AG04449 (cell line): ENCODE measurements around the gene RBMS3.

Experiments used
- CTCF ChIA-PET: fragments of 350-600 bp; formaldehyde crosslinking; extraction: SDS; loops from one replicate; lab custom pipeline; 2021; ENCODE audit warnings: antibody characterized with exemption; lab: Yijun Ruan, JAX
- POLR2A ChIA-PET: fragments of 400-600, 350-600 bp; formaldehyde crosslinking; extraction: SDS; loops from one replicate; lab custom pipeline; 2020; ENCODE audit warnings: antibody characterized with exemption, inconsistent platforms; lab: Yijun Ruan, JAX
- DNase-seq: peaks from one replicate; pipeline ENCODE4 v3.0.0-alpha.2; 2010; ENCODE audit warnings: low read depth, low spot score
- H3K4me3 ChIP-seq: 2 replicates; pipeline ENCODE4 v1.5.1; 2011; ENCODE audit warnings: low read depth, mild to moderate bottlenecking, control low read depth, low read length
- TF ChIP-seq, protein P1 (sequence below): IDR thresholded peaks from one replicate; pipeline ENCODE4 v1.5.1; 2011; ENCODE audit warnings: mild to moderate bottlenecking, moderate library complexity, low read length, control low read depth, inconsistent platforms; ENCODE audit not compliant: insufficient read depth; ENCODE audit errors: missing control alignments

The RBMS3 gene

DNA sequence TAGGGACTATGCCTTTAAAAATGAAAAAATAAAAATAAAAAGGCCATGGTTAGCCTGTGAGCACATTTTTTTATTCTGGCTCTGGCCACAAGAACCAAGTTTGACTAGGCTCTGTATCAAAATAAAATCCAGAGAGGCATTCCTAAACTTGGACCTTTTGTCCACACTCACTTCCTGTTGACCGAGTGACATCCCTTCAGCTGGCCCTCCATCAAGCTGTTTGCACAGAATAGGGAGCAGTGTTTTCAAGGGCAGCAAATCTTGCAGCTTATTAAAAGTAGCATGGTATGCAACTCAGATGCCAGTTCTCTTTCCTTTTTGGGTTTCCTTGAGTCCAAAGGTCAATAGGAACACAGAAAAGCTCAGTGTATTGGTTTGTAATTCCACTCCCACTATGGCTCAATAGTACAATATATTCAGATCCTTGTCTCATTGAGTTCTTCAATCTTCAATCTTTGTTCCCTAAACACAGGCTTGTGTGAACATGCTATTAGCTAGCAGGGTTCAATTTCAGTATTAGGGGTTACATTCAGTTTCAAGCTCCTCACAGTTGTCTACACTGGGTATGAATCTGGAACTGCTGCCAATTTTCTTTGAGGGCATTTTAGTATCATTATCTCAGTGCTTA is 244.5 kb downstream of the RBMS3 start:
- ChIA-PET CTCF (interaction anchor here (1.1 to 1.2 kb wide), 2 partner anchors 10 to 13 kb away, joined by 3 read pairs; no protein-coding TSS in a partner anchor), POLR2A (no interaction called here)
- DNase-seq, result no peak
- TF ChIP-seq, protein P1, sequence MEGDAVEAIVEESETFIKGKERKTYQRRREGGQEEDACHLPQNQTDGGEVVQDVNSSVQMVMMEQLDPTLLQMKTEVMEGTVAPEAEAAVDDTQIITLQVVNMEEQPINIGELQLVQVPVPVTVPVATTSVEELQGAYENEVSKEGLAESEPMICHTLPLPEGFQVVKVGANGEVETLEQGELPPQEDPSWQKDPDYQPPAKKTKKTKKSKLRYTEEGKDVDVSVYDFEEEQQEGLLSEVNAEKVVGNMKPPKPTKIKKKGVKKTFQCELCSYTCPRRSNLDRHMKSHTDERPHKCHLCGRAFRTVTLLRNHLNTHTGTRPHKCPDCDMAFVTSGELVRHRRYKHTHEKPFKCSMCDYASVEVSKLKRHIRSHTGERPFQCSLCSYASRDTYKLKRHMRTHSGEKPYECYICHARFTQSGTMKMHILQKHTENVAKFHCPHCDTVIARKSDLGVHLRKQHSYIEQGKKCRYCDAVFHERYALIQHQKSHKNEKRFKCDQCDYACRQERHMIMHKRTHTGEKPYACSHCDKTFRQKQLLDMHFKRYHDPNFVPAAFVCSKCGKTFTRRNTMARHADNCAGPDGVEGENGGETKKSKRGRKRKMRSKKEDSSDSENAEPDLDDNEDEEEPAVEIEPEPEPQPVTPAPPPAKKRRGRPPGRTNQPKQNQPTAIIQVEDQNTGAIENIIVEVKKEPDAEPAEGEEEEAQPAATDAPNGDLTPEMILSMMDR, result no peak
- no peak overlapping the region for H3K4me3 ChIP-seq

DNA sequence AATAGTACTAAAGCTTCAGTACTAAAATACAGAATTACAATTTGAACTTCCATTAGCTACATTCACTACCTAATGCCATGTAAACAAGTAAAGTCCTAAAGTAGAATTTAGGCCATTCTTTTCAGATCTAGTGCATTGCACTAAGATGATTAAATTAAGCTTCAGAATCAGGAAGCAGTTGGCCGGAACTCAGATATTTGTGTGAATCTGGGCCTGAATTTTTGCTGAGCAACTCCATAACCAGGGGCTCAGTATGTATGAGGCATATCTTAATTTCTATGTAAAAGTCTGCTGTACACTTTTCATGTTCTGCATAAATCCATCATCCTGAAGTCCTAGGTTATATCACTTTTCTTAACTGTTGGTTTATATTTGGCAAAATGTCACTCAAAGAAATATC is 246.4 kb downstream of the RBMS3 start:
- POLR2A ChIA-PET, result no interaction called here
- H3K4me3 ChIP-seq, result no peak overlapping the region
- DNase-seq, result no peak
- TF ChIP-seq, protein P1, result no peak
- CTCF ChIA-PET, result no interaction called here

DNA sequence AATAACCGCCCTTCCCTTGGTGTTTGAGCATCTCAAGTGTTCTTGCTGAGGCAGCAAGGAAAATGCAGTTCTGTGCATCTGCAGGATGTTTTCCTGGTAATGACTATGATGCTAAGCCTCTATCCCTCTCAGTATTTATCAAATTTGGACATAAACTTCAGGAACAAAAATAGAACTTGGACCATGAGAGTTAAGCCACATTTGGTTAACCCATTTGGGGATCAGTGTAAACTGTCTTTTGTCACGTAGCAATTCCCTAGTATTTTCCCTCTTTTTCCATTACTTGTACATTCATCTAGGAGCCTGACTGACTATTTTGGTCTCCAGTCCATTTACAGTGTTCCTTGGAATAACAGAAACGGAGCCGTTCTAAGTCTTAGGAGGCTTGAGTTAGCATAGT is 250.8 kb downstream of the RBMS3 start:
- CTCF ChIA-PET, result no interaction called here
- DNase-seq, result no peak

DNA sequence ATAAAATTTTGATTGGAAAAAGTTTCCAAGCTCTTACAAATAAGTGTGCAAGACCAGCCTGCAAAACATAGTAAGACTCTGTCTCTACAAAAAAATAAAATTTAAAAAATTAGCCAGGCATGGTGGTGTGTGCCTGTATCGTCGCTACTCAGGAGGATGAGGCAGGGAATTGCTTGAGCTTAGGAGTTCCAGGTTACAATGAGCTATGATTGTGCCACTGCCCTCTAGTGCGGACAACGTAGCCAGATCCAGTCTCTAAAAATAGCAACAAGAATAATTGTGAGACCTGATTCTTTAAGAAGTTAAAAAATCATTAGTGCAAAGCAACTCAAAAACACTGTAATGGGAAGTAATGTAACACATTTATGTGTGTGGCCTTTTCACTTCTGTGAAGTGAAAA is 251.6 kb downstream of the RBMS3 start:
- POLR2A ChIA-PET, result no interaction called here
- TF ChIP-seq, protein P1, result no peak
- CTCF ChIA-PET, result no interaction called here
- no peak overlapping the region for H3K4me3 ChIP-seq
- no peak for DNase-seq

More for the DNA sequence above, 250.8 kb downstream of the RBMS3 start:
- TF ChIP-seq, protein P1, result no peak
- POLR2A ChIA-PET, result no interaction called here
- no peak overlapping the region for H3K4me3 ChIP-seq

DNA sequence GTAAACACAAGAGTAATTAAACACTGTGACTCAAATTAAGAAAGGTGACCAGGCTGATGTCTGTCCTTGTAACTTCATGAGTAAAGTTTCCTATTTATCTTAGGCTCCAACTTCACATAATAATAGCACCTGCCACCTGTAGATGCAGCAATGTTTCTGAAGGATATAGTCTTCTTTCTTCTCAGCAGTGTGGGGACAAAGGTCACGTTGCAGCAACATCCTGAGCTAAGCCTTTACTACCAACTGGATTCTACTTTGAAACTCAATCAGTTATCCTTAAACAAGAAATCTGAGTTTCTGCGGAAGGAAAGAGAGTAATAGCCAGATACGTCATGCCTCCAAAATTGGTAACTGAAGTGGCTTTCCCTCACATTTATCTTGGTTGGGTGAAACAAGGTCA is 253.1 kb downstream of the RBMS3 start:
- ChIA-PET CTCF (no interaction called here), POLR2A (no interaction called here)
- DNase-seq, result no peak
- H3K4me3 ChIP-seq, result no peak overlapping the region
- TF ChIP-seq, protein P1, result no peak

DNA sequence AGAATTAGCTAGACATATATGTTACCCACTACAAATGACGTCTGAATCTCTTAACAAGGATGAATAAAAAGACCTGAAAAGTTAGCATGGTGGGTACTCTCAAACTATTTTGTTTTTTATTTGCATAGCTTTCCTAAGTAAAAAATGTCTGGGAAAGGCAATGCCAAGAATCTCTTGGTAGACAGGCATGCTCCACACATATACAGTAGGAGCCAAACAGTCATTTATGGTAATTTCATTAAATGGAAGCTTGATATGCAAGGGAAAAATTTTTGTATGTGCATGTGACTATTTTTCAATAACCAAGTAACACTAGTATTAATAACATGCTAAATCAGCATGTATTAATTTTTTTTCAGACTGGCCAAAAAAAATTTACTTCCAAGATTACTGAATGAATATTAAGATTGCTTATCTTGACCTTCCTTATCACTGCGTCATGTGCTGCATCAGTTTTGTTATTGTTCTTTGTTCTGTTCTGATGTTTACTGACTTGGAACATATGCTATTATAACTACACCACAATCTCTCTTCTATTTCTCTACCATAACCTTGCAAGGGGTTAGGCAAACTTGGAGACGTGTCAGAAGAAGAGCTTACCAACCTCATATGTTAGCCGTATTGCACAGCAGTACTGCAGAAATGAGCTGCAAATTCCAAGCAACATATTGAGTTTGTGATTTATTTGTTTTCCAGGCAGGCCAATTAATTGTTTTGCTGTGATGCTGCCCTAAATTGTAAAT is 255.3 kb downstream of the RBMS3 start:
- H3K4me3 ChIP-seq, result no peak overlapping the region
- ChIA-PET CTCF (interaction anchor here (1.2 kb wide), 1 partner anchor 12 kb away, joined by 3 read pairs; no protein-coding TSS in a partner anchor), POLR2A (no interaction called here)
- no peak for DNase-seq
- TF ChIP-seq, protein P1, result no peak
